Measurements from ENCODE around the gene RNF157.

Gene RNF157

DNA sequence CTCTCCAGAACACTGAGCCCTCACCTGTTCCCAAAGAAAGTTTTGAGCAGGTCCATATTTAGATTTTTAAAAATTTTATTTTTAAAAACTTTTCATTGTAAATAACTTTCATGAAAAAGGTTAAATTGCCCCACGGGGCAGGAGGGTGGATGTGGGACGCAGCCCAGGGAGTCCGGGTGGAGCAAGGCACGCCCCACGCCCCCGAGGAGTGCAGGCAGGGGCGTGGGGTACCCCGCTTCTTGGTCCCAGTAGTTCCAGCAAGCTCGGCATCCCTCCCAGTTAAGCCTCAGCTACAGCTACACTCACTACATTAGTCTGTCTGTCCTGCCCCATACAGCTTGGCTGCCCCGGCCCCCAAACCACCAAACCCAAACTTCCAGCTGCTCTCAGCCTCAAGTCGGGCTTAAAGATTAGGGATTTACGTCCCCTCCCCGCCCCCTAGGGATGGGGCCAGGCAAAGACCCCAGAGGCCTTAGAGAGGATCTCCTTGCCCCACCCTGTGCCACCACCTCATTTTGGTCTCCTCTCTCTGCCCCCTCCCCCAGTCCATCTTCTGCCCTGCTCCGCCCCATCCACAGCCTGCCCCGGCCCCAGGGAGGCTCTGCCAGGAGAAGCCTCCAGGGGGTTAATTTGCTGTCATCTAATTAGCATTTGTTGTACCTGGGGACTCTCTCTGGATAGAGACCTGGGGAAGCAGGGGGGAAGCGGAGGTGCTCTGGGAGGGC is 103.9 kb downstream of the RNF157 start:
- H3K4me3 ChIP-seq (ENCODE audit: low read depth, low read length), result no peak overlapping the region

GRCh38 chr17:76135810-76136188 is 104.5 kb downstream of the RNF157 start:
- no peak overlapping the region for H3K4me3 ChIP-seq (ENCODE audit: low read depth, low read length)
- TF ChIP-seq, protein P1, sequence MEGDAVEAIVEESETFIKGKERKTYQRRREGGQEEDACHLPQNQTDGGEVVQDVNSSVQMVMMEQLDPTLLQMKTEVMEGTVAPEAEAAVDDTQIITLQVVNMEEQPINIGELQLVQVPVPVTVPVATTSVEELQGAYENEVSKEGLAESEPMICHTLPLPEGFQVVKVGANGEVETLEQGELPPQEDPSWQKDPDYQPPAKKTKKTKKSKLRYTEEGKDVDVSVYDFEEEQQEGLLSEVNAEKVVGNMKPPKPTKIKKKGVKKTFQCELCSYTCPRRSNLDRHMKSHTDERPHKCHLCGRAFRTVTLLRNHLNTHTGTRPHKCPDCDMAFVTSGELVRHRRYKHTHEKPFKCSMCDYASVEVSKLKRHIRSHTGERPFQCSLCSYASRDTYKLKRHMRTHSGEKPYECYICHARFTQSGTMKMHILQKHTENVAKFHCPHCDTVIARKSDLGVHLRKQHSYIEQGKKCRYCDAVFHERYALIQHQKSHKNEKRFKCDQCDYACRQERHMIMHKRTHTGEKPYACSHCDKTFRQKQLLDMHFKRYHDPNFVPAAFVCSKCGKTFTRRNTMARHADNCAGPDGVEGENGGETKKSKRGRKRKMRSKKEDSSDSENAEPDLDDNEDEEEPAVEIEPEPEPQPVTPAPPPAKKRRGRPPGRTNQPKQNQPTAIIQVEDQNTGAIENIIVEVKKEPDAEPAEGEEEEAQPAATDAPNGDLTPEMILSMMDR (IDR thresholded peaks at IDR 0.05; ENCODE audit: low read depth, low read length), result no peak

More for the DNA sequence above, 103.9 kb downstream of the RNF157 start:
- TF ChIP-seq, protein P1 (IDR thresholded peaks at IDR 0.05; ENCODE audit: low read depth, low read length), result no peak

GRCh38 chr17:76134911-76135809 is 105.1 kb downstream of the RNF157 start:
- H3K4me3 ChIP-seq (ENCODE audit: low read depth, low read length), result no peak overlapping the region
- TF ChIP-seq, protein P1 (IDR thresholded peaks at IDR 0.05; ENCODE audit: low read depth, low read length), result no peak

DNA sequence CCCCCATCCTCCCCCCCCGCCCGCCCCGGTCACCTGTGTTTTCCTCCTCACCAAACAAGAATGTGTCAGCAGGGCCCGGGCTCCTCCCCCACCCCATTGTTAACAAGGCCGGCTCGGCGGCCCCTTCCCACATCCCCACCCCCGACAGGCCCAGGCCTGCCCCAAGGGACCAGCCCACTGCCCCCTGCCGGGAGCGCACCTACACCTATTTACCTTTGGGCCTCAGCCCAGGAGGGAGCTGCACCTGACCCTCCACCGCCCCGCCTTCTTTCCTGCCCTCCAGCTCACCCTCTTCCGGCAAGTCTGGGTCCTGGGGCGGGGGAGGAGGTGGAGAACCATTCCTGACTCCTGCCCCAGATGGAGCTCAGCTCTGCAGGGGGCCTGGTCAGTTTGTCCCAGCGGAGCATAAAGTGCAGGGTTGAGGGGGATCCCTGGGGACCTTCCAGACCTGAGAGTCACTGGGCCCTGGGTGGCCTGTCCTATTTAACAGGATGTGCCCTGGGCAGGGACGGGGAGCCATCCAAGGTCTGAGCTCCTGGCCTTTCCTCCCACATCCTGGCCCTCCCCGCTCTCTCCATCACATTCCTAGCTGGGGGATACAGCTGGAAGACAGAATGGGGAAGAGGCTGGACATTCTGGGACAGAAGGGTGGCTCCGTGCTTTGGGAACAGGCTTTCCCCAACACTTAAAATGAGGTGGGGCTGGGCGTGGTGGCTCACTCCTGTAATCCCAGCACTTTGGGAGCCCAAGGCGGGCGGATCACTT is 107.5 kb downstream of the RNF157 start:
- no peak overlapping the region for H3K4me3 ChIP-seq (ENCODE audit: low read depth, low read length)
- TF ChIP-seq, protein P1 (IDR thresholded peaks at IDR 0.05; ENCODE audit: low read depth, low read length), result no peak

- TF ChIP-seq, protein P1 (IDR thresholded peaks at IDR 0.05; ENCODE audit: low read depth, low read length), result no peak
- no peak overlapping the region for H3K4me3 ChIP-seq (ENCODE audit: low read depth, low read length)
These were observed 108.4 kb downstream of the RNF157 start for GRCh38 chr17:76131692-76132573.

DNA sequence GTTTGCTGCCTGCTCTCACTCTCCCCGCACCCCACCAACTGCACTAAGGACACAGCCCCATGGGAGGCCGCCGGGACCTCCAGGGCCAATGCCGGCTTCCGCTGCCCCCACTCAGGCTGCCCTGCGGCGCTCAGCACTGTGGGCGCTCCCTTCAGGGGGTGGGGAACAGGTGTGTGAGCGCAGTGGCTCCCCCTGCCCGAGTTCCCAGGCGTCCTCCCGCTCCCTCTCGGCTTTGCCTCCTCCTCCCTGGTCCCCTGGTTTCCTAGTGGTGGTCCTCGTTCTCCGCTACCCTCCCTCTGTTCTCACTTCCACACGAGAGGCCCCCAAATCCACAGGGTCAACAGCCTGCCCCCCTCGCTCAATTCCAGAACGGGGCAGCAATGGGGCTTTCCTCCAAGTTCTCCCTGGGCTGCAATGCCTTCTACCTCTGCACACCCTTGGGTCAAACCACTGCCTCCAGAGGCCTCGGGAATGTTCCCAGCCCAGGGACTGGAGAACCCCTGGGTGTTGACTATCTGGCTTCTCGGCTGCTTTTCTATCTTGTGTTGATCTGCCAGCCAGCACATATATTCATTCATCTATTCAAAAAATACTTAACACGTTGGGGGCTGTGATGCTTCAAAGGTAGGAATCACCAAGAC is 109.1 kb downstream of the RNF157 start:
- no peak overlapping the region for H3K4me3 ChIP-seq (ENCODE audit: low read depth, low read length)
- TF ChIP-seq, protein P1 (IDR thresholded peaks at IDR 0.05; ENCODE audit: low read depth, low read length), result no peak

Measured in WI38 (cell line).